Measurements from ENCODE around the gene PRSS16.

The PRSS16 gene

DNA sequence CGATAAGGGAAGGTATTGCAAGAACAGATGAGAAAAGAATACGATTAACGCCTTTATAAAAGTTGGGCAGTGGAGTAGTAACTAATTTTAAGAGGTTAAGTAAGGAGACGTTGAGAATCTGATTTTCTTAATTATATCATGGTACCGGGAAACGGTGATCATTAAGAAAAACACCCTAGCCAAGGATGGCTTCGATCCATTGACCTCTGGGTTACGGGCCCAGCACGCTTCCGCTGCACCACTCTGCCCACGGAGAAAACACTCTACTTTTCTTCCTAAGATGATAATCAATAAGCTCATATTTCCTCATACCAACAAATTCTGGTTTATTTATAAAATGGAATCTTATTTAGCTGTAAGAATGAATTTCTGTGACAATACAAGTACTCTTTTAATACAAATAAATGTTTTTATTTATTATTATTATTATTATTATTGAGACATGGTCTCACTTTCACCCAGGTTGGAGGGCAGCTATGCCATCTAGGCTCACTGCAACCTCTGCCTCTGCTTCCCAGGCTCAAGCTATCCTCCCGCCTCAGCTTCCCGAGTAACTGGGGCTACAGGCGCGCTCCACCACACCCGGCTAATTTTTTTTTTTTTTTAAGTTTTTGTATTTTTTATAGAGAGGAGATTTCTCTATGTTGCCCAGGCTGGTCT is 56.2 kb downstream of the PRSS16 start:
- Histone ChIP-seq H3K27me3 (replicated peaks; ENCODE audit: control insufficient read depth, insufficient read depth, low read length) (peaks cover 17% of the 10 kb centered on the region), H3K9ac (ENCODE audit: low read length) (no peak overlapping the region), H3K4me1 (ENCODE audit: control insufficient read depth, insufficient read depth, low read length) (no peaks in the 10 kb centered on the region), H3K9me3 (ENCODE audit: control insufficient read depth, low read length) (no peaks in the 10 kb centered on the region), H3K4me3 (ENCODE audit: low read length) (no peak overlapping the region), H3K36me3 (ENCODE audit: control insufficient read depth, insufficient read depth, low read length, severe bottlenecking) (no peaks in the 10 kb centered on the region)
- no peak for DNase-seq (ENCODE audit: low read depth)

All from adipocyte (in vitro differentiated cells).